Measurements from ENCODE around the gene PSMC4. TPM values are rescaled to one million over a fixed set of nuclear protein-coding genes. Genes with fewer than 3 reads are reported as not detected.

The PSMC4 gene
- polyA plus RNA-seq, 3 donors = 67.0 to 85.8 (median 79.6) TPM

- Histone ChIP-seq H2AFZ (ENCODE audit: insufficient read depth, low read depth, low read length, poor library complexity, severe bottlenecking) (peak overlapping the region; percentile 93), H3K4me2 (replicated peaks; ENCODE audit: extremely low read depth, low read length, poor library complexity, severe bottlenecking) (peak overlapping the region; percentile 76), H3K36me3 (replicated peaks in 1 of 2; ENCODE audit: control insufficient read depth in 1 of 2, insufficient read depth in 2 of 2, low read length in 2 of 2) (no peaks in the 10 kb centered on the region), H3K27me3 (ENCODE audit: control insufficient read depth in 2 of 2, insufficient read depth in 2 of 2, low read length in 2 of 2) (no peaks in the 10 kb centered on the region), H3K4me1 (ENCODE audit: control insufficient read depth in 1 of 2, insufficient read depth in 2 of 2, low read length in 2 of 2) (peaks cover 13 to 20% of the 10 kb centered on the region in 2 donors), H3K9me3 (replicated peaks in 1 of 2; ENCODE audit: control insufficient read depth in 1 of 2, insufficient read depth in 1 of 2, low read length in 2 of 2) (peaks cover 6 to 8% of the 10 kb centered on the region in 2 donors), H3K27ac (ENCODE audit: low read depth in 1 of 2, low read length in 2 of 2) (peak overlapping the region; percentile 65 to 88), H4K20me1 (ENCODE audit: insufficient read depth, low read length) (no peaks in the 10 kb centered on the region), H3K4me3 (replicated peaks in 1 of 3; ENCODE audit: low read depth in 2 of 3, low read length in 3 of 3) (peak overlapping the region; percentile 64 to 82 (median 74)), H3K9ac (ENCODE audit: insufficient read depth, low read length, poor library complexity, severe bottlenecking) (peak overlapping the region; percentile 77), H3K79me2 (ENCODE audit: insufficient read depth, low read length) (peaks cover 12% of the 10 kb centered on the region)
- 11% methylated on average over 19 of the region's 19 CpGs for WGBS (ENCODE audit: insufficient coverage)
- peak overlapping the region; percentile 82 to 96 (median 89) for H3K27ac Mint-ChIP-seq
- intact Hi-C loops (cut with micrococcal nuclease) = no loop called here
- H3K4me3 Mint-ChIP-seq = peak overlapping the region; percentile 90 to 97
- H3K9me3 Mint-ChIP-seq = peaks cover 2 to 13% (median 7%) of the 10 kb centered on the region in 7 donors
- TF ChIP-seq, protein P1, sequence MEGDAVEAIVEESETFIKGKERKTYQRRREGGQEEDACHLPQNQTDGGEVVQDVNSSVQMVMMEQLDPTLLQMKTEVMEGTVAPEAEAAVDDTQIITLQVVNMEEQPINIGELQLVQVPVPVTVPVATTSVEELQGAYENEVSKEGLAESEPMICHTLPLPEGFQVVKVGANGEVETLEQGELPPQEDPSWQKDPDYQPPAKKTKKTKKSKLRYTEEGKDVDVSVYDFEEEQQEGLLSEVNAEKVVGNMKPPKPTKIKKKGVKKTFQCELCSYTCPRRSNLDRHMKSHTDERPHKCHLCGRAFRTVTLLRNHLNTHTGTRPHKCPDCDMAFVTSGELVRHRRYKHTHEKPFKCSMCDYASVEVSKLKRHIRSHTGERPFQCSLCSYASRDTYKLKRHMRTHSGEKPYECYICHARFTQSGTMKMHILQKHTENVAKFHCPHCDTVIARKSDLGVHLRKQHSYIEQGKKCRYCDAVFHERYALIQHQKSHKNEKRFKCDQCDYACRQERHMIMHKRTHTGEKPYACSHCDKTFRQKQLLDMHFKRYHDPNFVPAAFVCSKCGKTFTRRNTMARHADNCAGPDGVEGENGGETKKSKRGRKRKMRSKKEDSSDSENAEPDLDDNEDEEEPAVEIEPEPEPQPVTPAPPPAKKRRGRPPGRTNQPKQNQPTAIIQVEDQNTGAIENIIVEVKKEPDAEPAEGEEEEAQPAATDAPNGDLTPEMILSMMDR (IDR thresholded peaks at IDR 0.05) = no peak
- DNase-seq = peak; percentile 43 to 80 (median 63)
- peaks cover 22% of the 10 kb centered on the region for H3K4me1 Mint-ChIP-seq
- H3K36me3 Mint-ChIP-seq = peaks cover 2 to 4% of the 10 kb centered on the region in 2 donors
- H3K27me3 Mint-ChIP-seq (ENCODE audit: low read depth in 3 of 3) = peaks cover 0 to 3% (median 2%) of the 10 kb centered on the region in 3 donors
Measured at GRCh38 chr19:39996218-39996810, 25.3 kb downstream of the PSMC4 start.

GRCh38 chr19:39996811-39997637 lies 26.1 kb downstream of the PSMC4 start, which contains the start of gene ZNF546:
Gene ZNF546, plus strand, starts transcription at chr19:39997060. Its CDS starts 1,267 bp downstream, at chr19:39998327.
- peaks cover 2 to 13% (median 7%) of the 10 kb centered on the region in 7 donors for H3K9me3 Mint-ChIP-seq
- intact Hi-C loops (cut with micrococcal nuclease) = no loop called here
- peaks cover 12% of the 10 kb centered on the region for H3K79me2 ChIP-seq (ENCODE audit: insufficient read depth, low read length)

More at GRCh38 chr19:39996811-39997637, 26.1 kb downstream of the PSMC4 start, which contains the start of gene ZNF546:
- H3K36me3 Mint-ChIP-seq = peaks cover 2 to 4% of the 10 kb centered on the region in 2 donors
- peak within 1 kb of the TSS; percentile 65 to 88 for H3K27ac ChIP-seq (ENCODE audit: low read depth in 1 of 2, low read length in 2 of 2)
- H3K4me3 ChIP-seq (replicated peaks in 1 of 3; ENCODE audit: low read depth in 2 of 3, low read length in 3 of 3) = peak within 1 kb of the TSS; percentile 64 to 82 (median 74)
- 4% methylated on average over 45 of the region's 53 CpGs for WGBS (ENCODE audit: insufficient coverage)
- H3K4me2 ChIP-seq (replicated peaks; ENCODE audit: extremely low read depth, low read length, poor library complexity, severe bottlenecking) = peak within 1 kb of the TSS; percentile 76
- peak within 1 kb of the TSS; percentile 77 for H3K9ac ChIP-seq (ENCODE audit: insufficient read depth, low read length, poor library complexity, severe bottlenecking)
- peak within 1 kb of the TSS; percentile 93 for H2AFZ ChIP-seq (ENCODE audit: insufficient read depth, low read depth, low read length, poor library complexity, severe bottlenecking)
- H3K4me3 Mint-ChIP-seq = peak within 1 kb of the TSS; percentile 90 to 97
- peak within 1 kb of the TSS; percentile 82 to 96 (median 89) for H3K27ac Mint-ChIP-seq
- peaks cover 13 to 20% of the 10 kb centered on the region in 2 donors for H3K4me1 ChIP-seq (ENCODE audit: control insufficient read depth in 1 of 2, insufficient read depth in 2 of 2, low read length in 2 of 2)
- H3K36me3 ChIP-seq (replicated peaks in 1 of 2; ENCODE audit: control insufficient read depth in 1 of 2, insufficient read depth in 2 of 2, low read length in 2 of 2) = no peaks in the 10 kb centered on the region
- no peaks in the 10 kb centered on the region for H3K27me3 ChIP-seq (ENCODE audit: control insufficient read depth in 2 of 2, insufficient read depth in 2 of 2, low read length in 2 of 2)
- peaks cover 22% of the 10 kb centered on the region for H3K4me1 Mint-ChIP-seq
- H3K9me3 ChIP-seq (replicated peaks in 1 of 2; ENCODE audit: control insufficient read depth in 1 of 2, insufficient read depth in 1 of 2, low read length in 2 of 2) = peaks cover 6 to 8% of the 10 kb centered on the region in 2 donors
- peaks cover 0 to 3% (median 2%) of the 10 kb centered on the region in 3 donors for H3K27me3 Mint-ChIP-seq (ENCODE audit: low read depth in 3 of 3)
- DNase-seq = peak; percentile 79 to 86 (median 84)
- no peaks in the 10 kb centered on the region for H4K20me1 ChIP-seq (ENCODE audit: insufficient read depth, low read length)
- TF ChIP-seq, protein P1 (IDR thresholded peaks at IDR 0.05) = no peak

Data from CD14-positive monocyte (primary cell).